Measurements from ENCODE around the gene ARMC7. TPM values are rescaled to one million over a fixed set of nuclear protein-coding genes. Genes with fewer than 3 reads are reported as not detected.

Gene ARMC7
- total and polyA plus RNA-seq, 2 of the 13 experiments (the other 11 are each of a cell fraction or from before 2014, with no cell fraction given): 3.9 to 4.2 TPM

DNA sequence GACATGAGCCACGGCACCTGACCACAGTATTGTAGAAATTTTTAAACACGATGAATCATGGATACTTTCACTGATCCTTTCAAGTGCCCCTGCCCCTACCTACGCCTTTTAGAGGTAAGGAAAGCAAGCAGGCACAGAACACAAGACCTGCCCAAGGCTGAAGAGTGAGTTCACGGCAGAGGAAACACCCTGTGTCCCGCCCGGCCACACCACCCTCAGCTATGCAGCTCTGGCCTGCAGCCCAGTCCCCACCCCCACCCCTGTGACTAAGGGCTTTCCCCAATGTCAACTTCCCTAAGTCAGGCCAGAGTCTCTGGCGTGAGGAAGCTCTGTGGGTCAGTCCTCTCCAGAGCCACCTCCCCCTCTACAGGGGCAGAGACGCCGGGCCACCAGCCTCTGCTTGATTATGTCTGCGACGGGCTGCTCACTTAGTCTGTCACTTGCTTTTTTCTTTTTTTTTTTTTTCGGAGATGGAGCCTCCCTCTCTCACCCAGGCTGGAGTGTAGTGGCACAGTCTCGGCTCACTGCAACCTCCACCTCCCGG, 13.6 kb upstream of the ARMC7 start (continued):
- TF ChIP-seq, protein P1, sequence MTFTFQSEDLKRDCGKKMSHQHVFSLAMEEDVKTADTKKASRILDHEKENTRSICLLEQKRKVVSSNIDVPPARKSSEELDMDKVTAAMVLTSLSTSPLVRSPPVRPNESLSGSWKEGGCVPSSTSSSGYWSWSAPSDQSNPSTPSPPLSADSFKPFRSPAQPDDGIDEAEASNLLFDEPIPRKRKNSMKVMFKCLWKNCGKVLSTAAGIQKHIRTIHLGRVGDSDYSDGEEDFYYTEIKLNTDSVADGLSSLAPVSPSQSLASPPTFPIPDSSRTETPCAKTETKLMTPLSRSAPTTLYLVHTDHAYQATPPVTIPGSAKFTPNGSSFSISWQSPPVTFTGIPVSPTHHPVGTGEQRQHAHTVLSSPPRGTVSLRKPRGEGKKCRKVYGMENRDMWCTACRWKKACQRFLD (CRISPR knock-in tag; IDR thresholded peaks at IDR 0.05; ENCODE audit: borderline replicate concordance): no peak
- TF ChIP-seq ZNF282 (IDR thresholded peaks at IDR 0.05; ENCODE audit: partially characterized antibody): no peak
- TF ChIP-seq, protein P2, sequence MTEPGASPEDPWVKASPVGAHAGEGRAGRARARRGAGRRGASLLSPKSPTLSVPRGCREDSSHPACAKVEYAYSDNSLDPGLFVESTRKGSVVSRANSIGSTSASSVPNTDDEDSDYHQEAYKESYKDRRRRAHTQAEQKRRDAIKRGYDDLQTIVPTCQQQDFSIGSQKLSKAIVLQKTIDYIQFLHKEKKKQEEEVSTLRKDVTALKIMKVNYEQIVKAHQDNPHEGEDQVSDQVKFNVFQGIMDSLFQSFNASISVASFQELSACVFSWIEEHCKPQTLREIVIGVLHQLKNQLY (CRISPR knock-in tag; IDR thresholded peaks at IDR 0.05): no peak
- TF ChIP-seq SP2 (CRISPR knock-in tag; IDR thresholded peaks at IDR 0.05): no peak
- TF ChIP-seq, protein P3, sequence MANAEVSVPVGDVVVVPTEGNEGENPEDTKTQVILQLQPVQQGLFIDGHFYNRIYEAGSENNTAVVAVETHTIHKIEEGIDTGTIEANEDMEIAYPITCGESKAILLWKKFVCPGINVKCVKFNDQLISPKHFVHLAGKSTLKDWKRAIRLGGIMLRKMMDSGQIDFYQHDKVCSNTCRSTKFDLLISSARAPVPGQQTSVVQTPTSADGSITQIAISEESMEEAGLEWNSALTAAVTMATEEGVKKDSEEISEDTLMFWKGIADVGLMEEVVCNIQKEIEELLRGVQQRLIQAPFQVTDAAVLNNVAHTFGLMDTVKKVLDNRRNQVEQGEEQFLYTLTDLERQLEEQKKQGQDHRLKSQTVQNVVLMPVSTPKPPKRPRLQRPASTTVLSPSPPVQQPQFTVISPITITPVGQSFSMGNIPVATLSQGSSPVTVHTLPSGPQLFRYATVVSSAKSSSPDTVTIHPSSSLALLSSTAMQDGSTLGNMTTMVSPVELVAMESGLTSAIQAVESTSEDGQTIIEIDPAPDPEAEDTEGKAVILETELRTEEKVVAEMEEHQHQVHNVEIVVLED (CRISPR knock-in tag; IDR thresholded peaks at IDR 0.05; ENCODE audit: borderline replicate concordance): 0 out of 2 replicates have a peak, but pooled peaks have one; percentile 31
- no peak for TF ChIP-seq PTBP1 (IDR thresholded peaks at IDR 0.05; ENCODE audit: low read depth, low read length, poor library complexity, severe bottlenecking)
- TF ChIP-seq RBFOX2 (IDR thresholded peaks at IDR 0.05; ENCODE audit: low read depth, low read length): no peak
- no peak for TF ChIP-seq HMGA1 (CRISPR knock-in tag; conservative IDR thresholded peaks at IDR 0.05)
- TF ChIP-seq, protein P4, sequence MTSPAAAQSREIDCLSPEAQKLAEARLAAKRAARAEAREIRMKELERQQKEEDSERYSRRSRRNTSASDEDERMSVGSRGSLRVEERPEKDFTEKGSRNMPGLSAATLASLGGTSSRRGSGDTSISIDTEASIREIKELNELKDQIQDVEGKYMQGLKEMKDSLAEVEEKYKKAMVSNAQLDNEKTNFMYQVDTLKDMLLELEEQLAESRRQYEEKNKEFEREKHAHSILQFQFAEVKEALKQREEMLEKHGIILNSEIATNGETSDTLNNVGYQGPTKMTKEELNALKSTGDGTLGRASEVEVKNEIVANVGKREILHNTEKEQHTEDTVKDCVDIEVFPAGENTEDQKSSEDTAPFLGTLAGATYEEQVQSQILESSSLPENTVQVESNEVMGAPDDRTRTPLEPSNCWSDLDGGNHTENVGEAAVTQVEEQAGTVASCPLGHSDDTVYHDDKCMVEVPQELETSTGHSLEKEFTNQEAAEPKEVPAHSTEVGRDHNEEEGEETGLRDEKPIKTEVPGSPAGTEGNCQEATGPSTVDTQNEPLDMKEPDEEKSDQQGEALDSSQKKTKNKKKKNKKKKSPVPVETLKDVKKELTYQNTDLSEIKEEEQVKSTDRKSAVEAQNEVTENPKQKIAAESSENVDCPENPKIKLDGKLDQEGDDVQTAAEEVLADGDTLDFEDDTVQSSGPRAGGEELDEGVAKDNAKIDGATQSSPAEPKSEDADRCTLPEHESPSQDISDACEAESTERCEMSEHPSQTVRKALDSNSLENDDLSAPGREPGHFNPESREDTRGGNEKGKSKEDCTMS (CRISPR knock-in tag; conservative IDR thresholded peaks at IDR 0.05): no peak
- TF ChIP-seq, protein P5, sequence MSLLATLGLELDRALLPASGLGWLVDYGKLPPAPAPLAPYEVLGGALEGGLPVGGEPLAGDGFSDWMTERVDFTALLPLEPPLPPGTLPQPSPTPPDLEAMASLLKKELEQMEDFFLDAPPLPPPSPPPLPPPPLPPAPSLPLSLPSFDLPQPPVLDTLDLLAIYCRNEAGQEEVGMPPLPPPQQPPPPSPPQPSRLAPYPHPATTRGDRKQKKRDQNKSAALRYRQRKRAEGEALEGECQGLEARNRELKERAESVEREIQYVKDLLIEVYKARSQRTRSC (CRISPR knock-in tag; IDR thresholded peaks at IDR 0.05; ENCODE audit: low read depth): no peak
- TF ChIP-seq ZSCAN25 (CRISPR knock-in tag; IDR thresholded peaks at IDR 0.05): peak; percentile 54; the same call in 1 of the 2 replicates
- peak; percentile 70; the same call in 1 of the 2 replicates for TF ChIP-seq NFIC (IDR thresholded peaks at IDR 0.05; ENCODE audit: low read length)
- TF ChIP-seq CBX2 (IDR thresholded peaks at IDR 0.05; ENCODE audit: low read depth, low read length): no peak
- no peak for TF ChIP-seq CBX2 (CRISPR knock-in tag; IDR thresholded peaks at IDR 0.05; ENCODE audit: low read depth)
- TF ChIP-seq, protein P6, sequence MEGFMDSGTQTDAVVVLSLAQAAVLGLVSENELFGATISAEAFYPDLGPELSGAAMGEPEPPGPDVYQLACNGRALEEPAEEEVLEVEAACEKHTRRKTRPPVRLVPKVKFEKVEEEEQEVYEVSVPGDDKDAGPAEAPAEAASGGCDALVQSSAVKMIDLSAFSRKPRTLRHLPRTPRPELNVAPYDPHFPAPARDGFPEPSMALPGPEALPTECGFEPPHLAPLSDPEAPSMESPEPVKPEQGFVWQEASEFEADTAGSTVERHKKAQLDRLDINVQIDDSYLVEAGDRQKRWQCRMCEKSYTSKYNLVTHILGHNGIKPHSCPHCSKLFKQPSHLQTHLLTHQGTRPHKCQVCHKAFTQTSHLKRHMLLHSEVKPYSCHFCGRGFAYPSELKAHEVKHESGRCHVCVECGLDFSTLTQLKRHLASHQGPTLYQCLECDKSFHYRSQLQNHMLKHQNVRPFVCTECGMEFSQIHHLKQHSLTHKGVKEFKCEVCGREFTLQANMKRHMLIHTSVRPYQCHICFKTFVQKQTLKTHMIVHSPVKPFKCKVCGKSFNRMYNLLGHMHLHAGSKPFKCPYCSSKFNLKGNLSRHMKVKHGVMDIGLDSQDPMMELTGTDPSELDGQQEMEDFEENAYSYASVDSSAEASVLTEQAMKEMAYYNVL (CRISPR knock-in tag; IDR thresholded peaks at IDR 0.05; ENCODE audit: borderline replicate concordance): no peak; the same call in 1 of the 2 replicates
- TF ChIP-seq YEATS4 (CRISPR knock-in tag; IDR thresholded peaks at IDR 0.05; ENCODE audit: borderline replicate concordance): 0 out of 2 replicates have a peak, but pooled peaks have one; percentile 36
- no peak for TF ChIP-seq ZBTB21 (CRISPR knock-in tag; IDR thresholded peaks at IDR 0.05)
- TF ChIP-seq ZNF496 (CRISPR knock-in tag; IDR thresholded peaks at IDR 0.05; ENCODE audit: insufficient replicate concordance): no peak
- peak; percentile 45; the same call in 1 of the 2 replicates for TF ChIP-seq MEIS2 (CRISPR knock-in tag; IDR thresholded peaks at IDR 0.05)
- TF ChIP-seq BHLHE40 (IDR thresholded peaks at IDR 0.05; ENCODE audit: low read length): no peak
- no peak for TF ChIP-seq NR1H2 (CRISPR knock-in tag; IDR thresholded peaks at IDR 0.05; ENCODE audit: borderline replicate concordance, low read depth)
